Activated naive CD8-positive, alpha-beta T cell treated with anti-CD3 and anti-CD28 coated beads for 36 hours (primary cell): Measurements from ENCODE around the gene RFESD. TPM values are rescaled to one million over a fixed set of nuclear protein-coding genes. Genes with fewer than 3 reads are reported as not detected.

Experiments used
- DNase-seq: peaks from one replicate; pipeline ENCODE4 v3.0.0; 2021
- H3K27ac Mint-ChIP-seq: one replicate; pipeline ENCODE4 v1.8.0; 2022; ENCODE audit warnings: mild to moderate bottlenecking, moderate library complexity, mixed read lengths
- H3K27me3 Mint-ChIP-seq: one replicate; pipeline ENCODE4 v1.8.0; 2022; ENCODE audit warnings: mild to moderate bottlenecking, mixed read lengths
- H3K36me3 Mint-ChIP-seq: one replicate; pipeline ENCODE4 v1.8.0; 2021; ENCODE audit warnings: mild to moderate bottlenecking, mixed read lengths
- H3K4me1 Mint-ChIP-seq: one replicate; pipeline ENCODE4 v1.8.0; 2021; ENCODE audit warnings: mixed read lengths
- H3K4me3 Mint-ChIP-seq: one replicate; pipeline ENCODE4 v1.8.0; 2022; ENCODE audit warnings: mild to moderate bottlenecking, moderate library complexity, mixed read lengths
- H3K9me3 Mint-ChIP-seq: one replicate; pipeline ENCODE4 v1.8.0; 2022; ENCODE audit warnings: mixed read lengths
- total RNA-seq, 2 experiments: library from RNA; stranded (reverse); gene quantifications; one replicate each; pipeline ENCODE4 v1.2.3, GENCODE V29; 2021

RFESD gene
- total RNA-seq, result 1 to 10 TPM; 6.1 to 6.2 TPM

DNA sequence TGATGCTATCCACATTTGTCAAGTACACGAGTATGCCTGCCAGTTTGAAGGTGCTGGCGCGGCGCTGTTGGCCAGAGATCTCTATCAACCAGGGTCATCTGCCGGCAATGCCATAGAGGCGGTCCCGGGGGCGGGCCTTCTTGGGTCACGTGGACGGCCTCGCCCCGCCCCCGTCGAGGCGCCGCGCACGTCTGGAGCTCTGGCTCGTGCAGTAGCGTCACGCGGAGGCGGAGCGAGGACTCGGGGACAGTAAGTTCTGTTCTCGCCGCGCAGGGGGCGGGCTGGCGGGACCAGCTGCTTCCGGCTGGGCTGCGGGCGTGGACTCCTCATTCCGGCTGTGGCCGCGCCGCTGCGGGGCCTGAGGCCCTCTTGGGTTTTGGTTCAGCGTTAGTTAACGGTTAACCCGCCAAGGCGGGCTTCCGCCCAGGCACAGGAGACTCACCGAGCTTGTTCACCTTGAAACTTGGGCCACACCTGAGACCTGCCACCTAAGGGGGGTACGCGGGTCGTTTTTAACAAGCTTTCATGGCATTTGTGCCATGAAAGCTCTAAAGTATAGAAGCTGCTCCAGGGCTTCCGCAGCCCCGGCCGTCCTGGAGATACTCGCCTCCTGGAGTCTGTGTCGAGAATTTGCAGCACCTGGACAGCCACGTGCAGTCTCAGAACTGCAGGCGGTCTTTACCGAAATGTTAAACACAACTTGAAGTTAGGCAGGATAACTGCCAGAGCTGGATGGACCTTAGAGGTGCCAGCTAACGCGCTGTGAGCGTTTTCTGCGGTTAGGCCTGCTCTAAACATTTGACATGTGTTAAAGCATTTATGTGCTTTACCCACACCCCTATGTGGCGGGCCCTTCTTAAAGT is at the start of gene RFESD:
Gene RFESD (plus strand): TSS at position 209 of the 863 bp plus-strand sequence. CDS start 5,495 bp downstream, outside the sequence.
- H3K27me3 Mint-ChIP-seq, result no peaks in the 10 kb centered on the region
- H3K9me3 Mint-ChIP-seq, result no peaks in the 10 kb centered on the region
- peaks cover 31% of the 10 kb centered on the region for H3K4me1 Mint-ChIP-seq
- no peaks in the 10 kb centered on the region for H3K36me3 Mint-ChIP-seq
- DNase-seq, result peak; percentile 96
- H3K27ac Mint-ChIP-seq, result peak within 1 kb of the TSS; percentile 89
- peak within 1 kb of the TSS; percentile 80 for H3K4me3 Mint-ChIP-seq

DNA sequence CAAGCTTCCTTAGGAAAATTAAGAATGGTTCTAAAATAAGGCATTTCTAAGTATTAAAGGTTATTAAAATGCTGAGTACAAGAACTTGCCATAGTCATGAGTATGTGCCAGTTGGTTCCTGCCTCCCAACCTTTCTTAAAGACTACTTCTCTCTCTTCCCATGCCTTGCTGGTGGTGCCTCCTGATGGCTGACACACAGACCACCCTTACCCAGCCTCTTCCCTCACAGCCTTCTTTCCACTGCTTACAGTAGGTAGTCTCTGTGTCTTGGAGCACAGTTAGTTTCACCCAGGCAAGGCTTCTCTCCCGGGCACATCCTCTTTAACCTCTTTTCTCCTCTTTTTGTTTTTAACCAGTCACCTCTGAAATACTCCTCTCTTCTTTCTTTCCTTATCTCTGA is 47.3 kb upstream of the RFESD start:
- no peaks in the 10 kb centered on the region for H3K27me3 Mint-ChIP-seq
- peaks cover 1% of the 10 kb centered on the region for H3K36me3 Mint-ChIP-seq
- H3K4me3 Mint-ChIP-seq, result no peak overlapping the region
- H3K9me3 Mint-ChIP-seq, result no peaks in the 10 kb centered on the region
- no peaks in the 10 kb centered on the region for H3K4me1 Mint-ChIP-seq
- DNase-seq, result no peak
- no peak overlapping the region for H3K27ac Mint-ChIP-seq

DNA sequence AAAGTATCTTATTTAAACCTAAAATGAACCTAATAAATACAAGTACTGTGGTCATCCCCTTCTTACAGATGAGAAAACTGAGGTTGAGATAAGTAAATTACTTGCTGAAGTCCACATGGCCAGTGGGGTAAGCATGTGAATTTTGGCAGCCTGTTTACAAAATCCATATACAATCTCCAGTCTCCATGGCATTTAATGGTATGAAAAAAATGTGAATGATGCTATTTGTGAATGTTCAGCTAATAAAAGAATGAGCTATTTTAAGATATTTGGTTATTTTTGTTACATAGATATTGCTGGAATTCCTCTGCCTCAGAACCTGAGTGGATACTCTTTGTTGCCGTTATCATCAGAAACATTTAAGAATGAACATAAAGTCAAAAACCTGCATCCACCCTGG is 46.0 kb upstream of the RFESD start:
- Mint-ChIP-seq H3K27me3 (no peaks in the 10 kb centered on the region), H3K9me3 (no peaks in the 10 kb centered on the region), H3K36me3 (no peaks in the 10 kb centered on the region), H3K27ac (no peak overlapping the region), H3K4me3 (no peak overlapping the region), H3K4me1 (no peaks in the 10 kb centered on the region)
- DNase-seq, result no peak

DNA sequence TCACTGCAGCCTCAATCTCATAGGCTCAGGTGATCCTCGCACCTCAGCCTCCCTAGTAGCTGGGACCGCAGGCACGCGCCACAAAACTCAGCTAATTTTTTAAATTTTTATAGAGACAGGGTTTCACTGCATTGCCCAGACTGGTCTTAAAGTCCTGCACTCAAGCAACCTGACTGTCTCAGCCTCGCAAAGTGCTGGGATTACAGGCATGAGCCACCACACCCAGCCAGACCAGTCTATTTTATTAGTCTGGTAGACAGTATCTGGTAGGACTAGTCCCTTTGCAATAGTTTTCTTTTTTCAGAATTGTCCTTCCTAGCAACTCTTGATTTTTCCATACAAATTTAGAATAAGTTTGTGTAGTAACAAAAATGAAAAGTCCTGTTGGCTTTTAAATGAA is 40.8 kb upstream of the RFESD start:
- no peak overlapping the region for H3K4me3 Mint-ChIP-seq
- no peaks in the 10 kb centered on the region for H3K36me3 Mint-ChIP-seq
- DNase-seq, result no peak
- no peaks in the 10 kb centered on the region for H3K27me3 Mint-ChIP-seq
- no peaks in the 10 kb centered on the region for H3K4me1 Mint-ChIP-seq
- H3K27ac Mint-ChIP-seq, result no peak overlapping the region
- H3K9me3 Mint-ChIP-seq, result no peaks in the 10 kb centered on the region

DNA sequence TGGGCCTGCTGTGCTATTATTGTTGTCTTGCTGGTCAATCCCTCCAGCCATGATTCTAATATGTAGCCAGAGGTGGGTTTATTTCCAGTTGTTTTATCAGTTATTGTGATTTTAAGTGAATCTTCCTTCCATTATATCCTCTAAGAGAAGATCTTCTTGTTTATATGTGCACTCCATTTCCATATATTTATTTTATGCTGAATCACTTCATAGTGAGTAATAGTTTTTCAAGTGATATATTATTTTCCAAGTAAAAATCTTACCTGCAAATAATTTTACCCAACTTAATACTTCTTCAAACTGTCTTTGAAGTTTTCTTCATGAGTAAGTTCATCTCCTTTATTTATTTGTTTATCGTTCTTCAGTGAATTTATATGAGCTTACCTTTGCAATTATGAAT is 40.2 kb upstream of the RFESD start:
- Mint-ChIP-seq H3K4me1 (no peaks in the 10 kb centered on the region), H3K27me3 (no peaks in the 10 kb centered on the region), H3K36me3 (no peaks in the 10 kb centered on the region), H3K4me3 (no peak overlapping the region), H3K9me3 (no peaks in the 10 kb centered on the region), H3K27ac (no peak overlapping the region)
- DNase-seq, result no peak

DNA sequence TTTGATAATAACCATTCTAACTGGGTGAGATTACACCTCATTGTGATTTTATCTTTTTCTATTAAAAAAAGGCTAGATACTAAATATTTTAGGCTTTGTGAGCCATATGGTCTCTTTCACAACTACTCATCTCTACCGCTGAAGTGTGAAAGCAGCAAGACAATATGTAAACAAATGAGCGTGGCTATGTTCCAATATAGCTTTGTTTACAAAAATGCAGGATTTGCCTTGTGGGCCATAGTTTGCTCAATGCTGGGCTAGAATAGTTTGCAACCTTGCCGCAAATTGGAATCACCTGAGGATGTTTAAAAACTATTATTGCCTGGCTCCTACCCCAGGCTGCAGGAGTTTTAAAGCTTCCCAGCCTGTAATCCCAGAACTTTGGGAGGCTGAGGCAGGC is 36.9 kb upstream of the RFESD start:
- no peaks in the 10 kb centered on the region for H3K27me3 Mint-ChIP-seq
- peaks cover 5% of the 10 kb centered on the region for H3K4me1 Mint-ChIP-seq
- DNase-seq, result no peak
- H3K27ac Mint-ChIP-seq, result no peak overlapping the region
- peaks cover 25% of the 10 kb centered on the region for H3K36me3 Mint-ChIP-seq
- H3K9me3 Mint-ChIP-seq, result peaks cover 11% of the 10 kb centered on the region
- no peak overlapping the region for H3K4me3 Mint-ChIP-seq

DNA sequence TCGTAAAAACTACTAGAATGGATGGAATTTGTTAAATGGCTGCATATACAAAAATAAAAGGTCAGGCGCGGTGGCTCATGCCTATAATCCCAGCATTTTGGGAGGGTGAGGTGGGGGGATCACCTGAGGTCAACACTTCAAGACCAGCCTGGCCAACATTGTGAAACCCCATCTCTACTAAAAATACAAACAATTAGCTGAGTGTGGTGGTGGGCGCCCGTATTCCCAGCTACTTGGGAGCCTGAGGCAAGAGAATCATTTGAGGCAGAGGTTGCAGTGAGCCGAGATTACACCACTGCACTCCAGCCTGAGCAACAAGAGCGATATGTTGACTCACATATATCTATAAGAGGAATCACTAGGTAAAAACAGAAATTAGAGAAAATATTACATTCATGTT is 36.0 kb upstream of the RFESD start:
- peaks cover 27% of the 10 kb centered on the region for H3K36me3 Mint-ChIP-seq
- peaks cover 14% of the 10 kb centered on the region for H3K9me3 Mint-ChIP-seq
- H3K27me3 Mint-ChIP-seq, result no peaks in the 10 kb centered on the region
- H3K27ac Mint-ChIP-seq, result no peak overlapping the region
- H3K4me3 Mint-ChIP-seq, result no peak overlapping the region
- H3K4me1 Mint-ChIP-seq, result peaks cover 12% of the 10 kb centered on the region
- no peak for DNase-seq

DNA sequence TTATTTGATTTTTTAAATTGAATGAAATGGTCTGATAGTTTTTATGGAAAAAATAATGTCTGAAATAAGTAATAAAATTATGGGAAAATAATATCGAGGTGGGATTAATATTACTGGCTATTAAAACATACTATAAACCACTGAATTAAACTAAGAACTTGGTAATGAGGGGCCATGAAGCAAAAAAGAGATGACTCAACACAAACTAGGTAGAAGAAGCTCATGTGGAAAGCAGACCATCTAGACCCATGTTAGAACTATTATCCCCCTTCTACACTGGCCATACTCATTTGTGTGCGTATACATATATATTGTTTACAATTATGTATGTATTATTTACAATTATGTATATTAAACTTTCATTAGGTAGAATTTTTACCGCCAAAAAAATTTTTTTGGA is 35.2 kb upstream of the RFESD start:
- no peaks in the 10 kb centered on the region for H3K27me3 Mint-ChIP-seq
- peaks cover 14% of the 10 kb centered on the region for H3K4me1 Mint-ChIP-seq
- peaks cover 27% of the 10 kb centered on the region for H3K36me3 Mint-ChIP-seq
- H3K27ac Mint-ChIP-seq, result no peak overlapping the region
- H3K9me3 Mint-ChIP-seq, result peaks cover 14% of the 10 kb centered on the region
- no peak for DNase-seq
- no peak overlapping the region for H3K4me3 Mint-ChIP-seq

DNA sequence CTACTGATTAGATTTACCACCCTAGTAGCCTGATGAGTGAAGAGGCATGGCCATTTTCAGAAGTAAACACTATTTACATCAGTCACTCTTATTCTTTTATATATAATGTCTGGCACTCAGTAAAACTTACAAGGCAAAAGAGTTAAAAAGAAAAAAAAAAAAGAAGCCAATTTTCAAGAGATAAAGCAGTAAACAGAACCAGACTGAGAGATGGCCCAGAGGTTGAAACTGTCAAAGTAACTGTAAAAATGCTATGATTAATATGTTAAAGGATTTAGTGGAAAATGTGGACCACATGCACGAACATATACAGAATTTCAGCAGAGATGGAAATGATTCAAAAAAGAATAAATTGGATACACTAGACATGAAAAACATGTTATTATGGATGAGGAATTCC is 33.1 kb upstream of the RFESD start:
- H3K4me1 Mint-ChIP-seq, result peaks cover 16% of the 10 kb centered on the region
- no peak for DNase-seq
- H3K27ac Mint-ChIP-seq, result no peak overlapping the region
- H3K4me3 Mint-ChIP-seq, result no peak overlapping the region
- no peaks in the 10 kb centered on the region for H3K27me3 Mint-ChIP-seq
- peaks cover 27% of the 10 kb centered on the region for H3K36me3 Mint-ChIP-seq
- peaks cover 14% of the 10 kb centered on the region for H3K9me3 Mint-ChIP-seq

DNA sequence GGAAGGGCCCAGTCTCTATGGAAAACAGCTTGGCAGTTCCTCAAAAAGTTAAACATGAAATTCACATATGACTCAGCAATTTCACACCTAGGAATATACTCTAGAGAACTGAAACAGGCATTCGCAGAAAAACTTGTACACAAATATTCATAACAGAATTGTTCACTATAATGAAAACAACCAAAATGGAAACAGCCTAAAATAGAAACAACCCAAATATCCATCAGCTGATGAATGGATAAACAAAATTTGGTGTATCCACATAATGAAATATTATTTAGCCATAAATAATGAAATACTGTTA is 31.5 kb upstream of the RFESD start:
- peaks cover 14% of the 10 kb centered on the region for H3K9me3 Mint-ChIP-seq

DNA sequence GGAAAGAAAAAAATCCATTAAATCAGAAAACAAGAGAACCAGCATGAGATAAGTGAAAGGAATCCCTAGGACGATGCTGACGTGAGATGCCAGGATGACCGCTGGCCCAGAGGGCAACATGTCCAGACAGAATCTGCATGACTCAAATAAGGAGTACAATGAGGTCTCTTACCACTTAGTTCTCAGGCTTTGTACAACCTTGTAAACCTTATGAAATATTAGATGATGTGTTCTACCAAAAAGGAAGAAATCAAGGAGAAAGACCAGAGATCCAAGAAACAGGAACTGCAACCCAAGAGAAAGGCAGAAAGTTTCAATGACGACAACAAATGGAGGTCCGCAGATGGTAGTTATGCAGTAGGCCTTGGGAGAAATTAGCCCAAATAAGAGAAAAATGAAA is 29.5 kb upstream of the RFESD start:
- H3K27me3 Mint-ChIP-seq, result no peaks in the 10 kb centered on the region
- H3K9me3 Mint-ChIP-seq, result peaks cover 14% of the 10 kb centered on the region
- peaks cover 37% of the 10 kb centered on the region for H3K4me1 Mint-ChIP-seq

More for the DNA sequence above, 31.5 kb upstream of the RFESD start:
- DNase-seq, result no peak
- Mint-ChIP-seq H3K36me3 (peaks cover 32% of the 10 kb centered on the region), H3K4me3 (no peak overlapping the region), H3K4me1 (peaks cover 30% of the 10 kb centered on the region), H3K27ac (no peak overlapping the region), H3K27me3 (no peaks in the 10 kb centered on the region)

DNA sequence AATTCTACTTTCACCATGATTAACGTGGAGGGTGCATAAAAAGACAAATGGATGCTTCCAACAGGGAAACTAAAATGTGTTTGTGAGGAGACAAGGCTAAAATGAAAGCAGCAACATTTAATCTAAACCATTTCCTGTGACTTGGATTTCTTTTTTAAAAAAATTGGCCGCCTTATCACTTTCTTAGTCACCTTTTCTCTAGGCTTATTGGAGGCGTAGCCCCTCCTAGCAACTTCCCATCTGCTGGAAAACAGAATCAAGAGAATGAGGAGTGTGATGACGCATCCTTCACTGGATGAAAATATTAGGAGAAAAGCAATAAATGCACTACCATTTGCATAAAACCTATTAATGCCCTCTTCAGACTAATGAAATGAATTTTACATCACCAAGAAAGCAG is 27.5 kb upstream of the RFESD start:
- Mint-ChIP-seq H3K27me3 (no peaks in the 10 kb centered on the region), H3K9me3 (peaks cover 3% of the 10 kb centered on the region), H3K27ac (no peak overlapping the region), H3K36me3 (peaks cover 13% of the 10 kb centered on the region), H3K4me3 (peak overlapping the region; percentile 93), H3K4me1 (peaks cover 38% of the 10 kb centered on the region)
- no peak for DNase-seq

More for the DNA sequence above, 29.5 kb upstream of the RFESD start:
- DNase-seq, result no peak
- Mint-ChIP-seq H3K27ac (no peak overlapping the region), H3K36me3 (peaks cover 30% of the 10 kb centered on the region), H3K4me3 (no peak overlapping the region)

DNA sequence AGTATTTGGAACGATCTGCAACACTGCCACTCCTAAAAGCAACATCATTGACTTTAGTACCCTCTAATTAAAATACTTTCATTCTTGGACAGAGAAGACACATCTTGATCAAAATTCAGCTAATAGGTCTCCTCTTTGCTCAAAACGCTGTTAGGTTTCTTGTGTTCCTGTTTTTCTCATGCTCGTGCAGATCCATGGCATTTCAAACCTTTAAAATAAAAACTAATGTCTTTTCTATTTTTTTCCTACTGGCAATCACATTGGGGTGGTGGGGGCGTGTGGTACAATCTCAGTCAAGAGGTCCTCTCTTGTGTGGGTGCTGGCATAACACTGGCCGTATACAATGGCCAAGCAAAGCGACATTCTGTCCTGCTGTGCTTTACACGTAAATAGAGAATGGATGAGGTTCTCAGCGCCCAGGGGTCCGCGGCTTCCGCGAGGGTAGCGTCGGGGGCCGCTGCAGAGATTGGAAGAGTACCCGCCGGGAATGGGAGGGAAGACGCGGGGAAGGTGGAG is 27.0 kb upstream of the RFESD start:
- Mint-ChIP-seq H3K27me3 (no peaks in the 10 kb centered on the region), H3K36me3 (peaks cover 9% of the 10 kb centered on the region), H3K9me3 (peaks cover 3% of the 10 kb centered on the region), H3K27ac (peak overlapping the region; percentile 81), H3K4me3 (peak overlapping the region; percentile 93), H3K4me1 (peaks cover 38% of the 10 kb centered on the region)
- DNase-seq, result no peak

DNA sequence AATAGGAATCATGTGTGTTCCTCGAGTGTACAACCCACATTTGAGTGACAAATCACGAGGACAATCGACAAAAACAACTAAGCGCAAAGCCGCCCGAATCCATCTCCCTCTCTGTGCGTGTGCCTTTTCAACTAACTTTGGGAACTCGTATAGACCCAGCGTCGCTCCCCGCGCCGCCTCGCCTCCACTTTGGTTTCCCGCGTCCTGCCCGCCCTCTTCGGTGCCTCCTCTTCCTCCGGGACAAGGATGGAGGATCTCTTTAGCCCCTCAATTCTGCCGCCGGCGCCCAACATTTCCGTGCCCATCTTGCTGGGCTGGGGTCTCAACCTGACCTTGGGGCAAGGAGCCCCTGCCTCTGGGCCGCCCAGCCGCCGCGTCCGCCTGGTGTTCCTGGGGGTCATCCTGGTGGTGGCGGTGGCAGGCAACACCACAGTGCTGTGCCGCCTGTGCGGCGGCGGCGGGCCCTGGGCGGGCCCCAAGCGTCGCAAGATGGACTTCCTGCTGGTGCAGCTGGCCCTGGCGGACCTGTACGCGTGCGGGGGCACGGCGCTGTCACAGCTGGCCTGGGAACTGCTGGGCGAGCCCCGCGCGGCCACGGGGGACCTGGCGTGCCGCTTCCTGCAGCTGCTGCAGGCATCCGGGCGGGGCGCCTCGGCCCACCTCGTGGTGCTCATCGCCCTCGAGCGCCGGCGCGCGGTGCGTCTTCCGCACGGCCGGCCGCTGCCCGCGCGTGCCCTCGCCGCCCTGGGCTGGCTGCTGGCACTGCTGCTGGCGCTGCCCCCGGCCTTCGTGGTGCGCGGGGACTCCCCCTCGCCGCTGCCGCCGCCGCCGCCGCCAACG is 26.3 kb upstream of the RFESD start, which contains the start of gene GPR150:
Gene GPR150 (plus strand): TSS at position 58 of the 840 bp plus-strand sequence. CDS start 189 bp downstream, at position 247.
- Mint-ChIP-seq H3K9me3 (no peaks in the 10 kb centered on the region), H3K36me3 (peaks cover 5% of the 10 kb centered on the region), H3K27me3 (no peaks in the 10 kb centered on the region), H3K4me1 (peaks cover 33% of the 10 kb centered on the region), H3K27ac (peak within 1 kb of the TSS; percentile 81), H3K4me3 (peak within 1 kb of the TSS; percentile 93)
- DNase-seq, result peak; percentile 75
